ENCODE data around the gene PYCR2. TPM values are rescaled to one million over a fixed set of nuclear protein-coding genes. Genes with fewer than 3 reads are reported as not detected.

PYCR2 gene
- total RNA-seq, 1 experiment from 2014 or later: 57.7 TPM

GRCh38 chr1:225883616-225884265 lies 40.3 kb downstream of the PYCR2 start:
- no peaks in the 10 kb centered on the region for H3K9me3 ChIP-seq (ENCODE audit: low read length)
- CTCF ChIA-PET: no interaction called here
- H3K79me2 ChIP-seq (ENCODE audit: low read length): peaks cover 43% of the 10 kb centered on the region
- no peak overlapping the region for H3K27ac ChIP-seq (ENCODE audit: low read length)
- peaks cover 58% of the 10 kb centered on the region for H3K4me1 ChIP-seq (ENCODE audit: insufficient read depth, low read length)
- POLR2A ChIA-PET (ENCODE audit: unreplicated experiment): interaction anchor here (1.6 to 1.8 kb wide), 2 partner anchors 12 to 41 kb away, joined by 10 to 14 read pairs; partner anchors contain the start of gene PYCR2
- DNase-seq (peak; percentile 25), ATAC-seq (no peak)
- peaks cover 4% of the 10 kb centered on the region for H3F3A ChIP-seq (ENCODE audit: low read length, unreplicated experiment)
- intact Hi-C loops (cut with micrococcal nuclease): loop anchor here (2.0 to 5.0 kb wide), 2 partner anchors 37 to 106 kb away; partner anchors contain the start of gene SRP9
- no peaks in the 10 kb centered on the region for H3K27me3 ChIP-seq (ENCODE audit: low read length)
- peak overlapping the region; percentile 96; the same call in 1 of the 2 replicates for H3K4me3 ChIP-seq (ENCODE audit: low read length)
- peak overlapping the region; percentile 93 for H3K4me2 ChIP-seq (ENCODE audit: low read length)
- H3K36me3 ChIP-seq (ENCODE audit: low read depth, low read length): peaks cover 6% of the 10 kb centered on the region; the same call in 1 of the 2 replicates
- no peak overlapping the region for H3K9ac ChIP-seq (ENCODE audit: low read length)
- BruUV-seq (replicated peaks): no TSS peak
- H3K9me2 ChIP-seq (replicated peaks; ENCODE audit: low read length): no peaks in the 10 kb centered on the region
- TF ChIP-seq EZH2phosphoT487 (IDR thresholded peaks at IDR 0.05; ENCODE audit: borderline replicate concordance, low read length): no peak
- TF ChIP-seq CTCF (conservative IDR thresholded peaks at IDR 0.05; ENCODE audit: low read depth, low read length): peak; percentile 47
- H4K20me1 ChIP-seq (ENCODE audit: low read length): peaks cover 12% of the 10 kb centered on the region; the same call in 1 of the 2 replicates
- H2AFZ ChIP-seq (ENCODE audit: low read length): no peak overlapping the region

GRCh38 chr1:225882694-225883615 lies 41.1 kb downstream of the PYCR2 start:
- DNase-seq (peak; percentile 59), ATAC-seq (peak; percentile 10)
- Histone ChIP-seq H3K36me3 (ENCODE audit: low read depth, low read length) (peaks cover 6% of the 10 kb centered on the region; the same call in 1 of the 2 replicates), H3F3A (ENCODE audit: low read length, unreplicated experiment) (peaks cover 4% of the 10 kb centered on the region), H3K9me3 (ENCODE audit: low read length) (no peaks in the 10 kb centered on the region), H3K27me3 (ENCODE audit: low read length) (no peaks in the 10 kb centered on the region), H3K9ac (ENCODE audit: low read length) (peak overlapping the region; percentile 97), H3K4me2 (ENCODE audit: low read length) (peak overlapping the region; percentile 93), H3K9me2 (replicated peaks; ENCODE audit: low read length) (no peaks in the 10 kb centered on the region), H3K79me2 (ENCODE audit: low read length) (peaks cover 51% of the 10 kb centered on the region), H3K4me1 (ENCODE audit: insufficient read depth, low read length) (peaks cover 58% of the 10 kb centered on the region), H3K27ac (ENCODE audit: low read length) (peak overlapping the region; percentile 98), H4K20me1 (ENCODE audit: low read length) (peaks cover 14% of the 10 kb centered on the region; the same call in 1 of the 2 replicates), H2AFZ (ENCODE audit: low read length) (peak overlapping the region; percentile 77), H3K4me3 (ENCODE audit: low read length) (peak overlapping the region; percentile 96)
- ChIA-PET POLR2A (ENCODE audit: unreplicated experiment) (interaction anchor here (0.6 to 1.8 kb wide), 6 partner anchors 11 to 223 kb away, joined by 3 to 14 read pairs (median 6); partner anchors contain the start of gene PYCR2), CTCF (interaction anchor here (1.2 to 1.6 kb wide), 2 partner anchors 12 to 17 kb away, joined by 7 to 9 read pairs; no protein-coding TSS in a partner anchor)
- no TSS peak for BruUV-seq (replicated peaks)
- TF ChIP-seq CTCF (conservative IDR thresholded peaks at IDR 0.05; ENCODE audit: low read depth, low read length): no peak
- TF ChIP-seq EZH2phosphoT487 (IDR thresholded peaks at IDR 0.05; ENCODE audit: borderline replicate concordance, low read length): no peak
- no peak for TF ChIP-seq EZH2 (IDR thresholded peaks at IDR 0.05; ENCODE audit: low read length, unreplicated experiment)
- intact Hi-C loops (cut with micrococcal nuclease): loop anchor here (2.0 to 5.0 kb wide), 2 partner anchors 38 to 106 kb away; partner anchors contain the start of gene SRP9

All from PC-3 (cell line).